NCI-H146 treated with DMSO at 0.1 percent for 48 hours (cell line): ENCODE results near the gene SFXN2.
"Not testable (repeated sequence)": the region's sequence is repeated elsewhere in the genome, so short reads cannot be mapped to it uniquely, and the experiment has no call there.

Experiments used
- DNase-seq: peaks from one replicate; lab custom pipeline; 2025; ENCODE audit not compliant: unreplicated experiment; lab: John Stamatoyannopoulos, UW

SFXN2 gene

DNA sequence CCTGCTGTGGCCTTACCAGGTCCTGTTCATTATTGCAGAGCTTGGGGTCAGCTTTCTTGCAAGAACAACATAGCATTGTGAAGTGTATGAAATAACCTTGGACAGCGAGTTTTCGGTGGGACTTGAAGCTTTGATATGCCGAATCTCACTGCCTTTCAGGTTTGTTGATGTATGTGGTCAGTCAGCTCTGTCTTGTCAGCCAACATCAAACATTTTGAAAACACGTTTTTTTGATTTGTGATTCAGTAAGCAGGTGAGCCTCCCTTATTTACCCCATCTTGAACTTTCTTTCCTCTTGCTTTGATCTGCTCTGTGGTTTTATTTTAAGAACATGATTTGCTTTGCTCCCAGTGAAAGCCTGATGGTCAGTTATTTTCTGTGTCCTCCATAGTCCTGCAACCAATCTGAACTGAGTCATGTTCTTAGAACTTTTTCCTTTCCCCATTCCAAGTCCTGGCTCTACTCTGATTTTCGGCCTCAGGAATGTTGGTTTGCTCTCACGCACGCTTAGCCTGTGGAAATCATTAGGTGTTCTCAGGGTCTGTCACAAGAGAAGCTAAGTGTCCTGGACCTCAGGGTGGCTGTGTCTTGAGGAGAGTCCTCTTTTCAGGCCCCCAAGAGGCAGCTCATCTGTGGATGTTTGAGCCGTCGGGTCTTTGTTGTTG, 38.0 kb downstream of the SFXN2 start:
- DNase-seq = no peak

DNA sequence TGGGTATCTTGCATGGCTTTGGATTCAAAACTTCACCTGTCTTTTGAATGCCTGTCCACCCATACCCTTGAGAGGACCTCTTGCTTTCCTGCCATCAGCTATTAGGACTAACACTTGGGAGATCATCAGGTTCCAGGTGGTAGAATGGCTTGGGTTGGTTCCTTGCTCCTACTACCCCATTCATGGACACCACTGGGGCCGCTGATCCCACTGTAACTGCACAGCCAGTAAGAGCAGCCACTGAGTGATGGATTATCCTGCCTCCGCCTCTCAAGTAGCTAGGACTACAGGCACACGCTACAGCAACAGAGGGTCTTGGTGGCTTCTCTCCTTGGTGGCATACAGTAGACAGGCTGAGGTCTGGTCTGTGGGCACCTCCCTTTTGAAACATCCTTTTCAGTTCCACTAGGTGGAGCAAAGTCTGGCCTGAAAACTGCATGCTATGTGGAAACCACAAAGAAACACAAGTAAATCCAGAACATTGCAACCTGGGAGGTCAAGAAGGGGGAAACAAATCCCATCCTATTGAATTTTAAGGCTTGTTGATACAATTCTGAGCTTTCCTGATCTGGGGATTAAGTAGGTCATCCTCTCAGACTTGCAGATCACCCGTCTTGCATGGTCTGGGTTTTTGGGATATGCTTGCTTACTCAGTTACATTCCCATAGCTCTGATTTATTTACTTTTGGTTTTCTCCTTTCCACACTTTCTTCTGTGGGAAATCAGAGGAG, 38.7 kb downstream of the SFXN2 start:
- DNase-seq = no peak

DNA sequence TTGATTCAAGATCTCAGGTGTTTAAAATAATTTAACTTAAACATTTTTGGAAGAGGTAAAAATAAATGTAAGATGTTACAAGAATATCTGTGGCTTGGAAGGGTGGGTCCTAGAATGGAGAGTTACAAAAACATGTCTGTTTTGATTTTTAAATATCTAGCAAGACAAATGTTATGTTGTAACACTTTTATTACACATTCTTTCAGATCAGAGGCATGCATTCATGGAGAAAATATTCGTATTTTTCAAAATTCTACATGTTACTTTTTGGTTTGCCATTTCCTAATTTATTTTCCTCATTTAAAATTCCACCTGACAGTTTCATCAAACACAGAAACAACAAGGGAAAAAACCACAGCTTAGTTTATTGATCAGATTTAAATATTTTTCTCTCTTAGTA, 39.3 kb downstream of the SFXN2 start:
- DNase-seq = no peak

DNA sequence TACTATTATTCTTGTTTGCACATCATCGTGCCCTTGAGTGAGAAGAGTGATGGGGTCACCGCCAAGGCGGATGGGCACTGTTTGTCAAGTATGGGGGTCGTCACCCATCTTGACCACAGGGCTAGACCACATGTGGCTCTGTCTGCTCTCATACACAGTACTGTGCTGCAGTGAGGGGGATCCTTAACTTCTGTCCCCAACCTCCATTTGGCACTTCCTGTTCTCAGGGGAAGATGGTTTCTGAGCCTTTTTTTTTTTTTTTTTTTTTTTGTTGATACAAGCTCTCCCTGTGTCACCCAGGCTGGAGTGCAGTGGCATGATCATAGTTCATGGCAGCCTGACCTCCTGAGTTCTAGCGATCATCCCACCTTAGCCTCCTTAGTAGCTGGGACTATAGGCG, 42.9 kb downstream of the SFXN2 start:
- DNase-seq = no peak

DNA sequence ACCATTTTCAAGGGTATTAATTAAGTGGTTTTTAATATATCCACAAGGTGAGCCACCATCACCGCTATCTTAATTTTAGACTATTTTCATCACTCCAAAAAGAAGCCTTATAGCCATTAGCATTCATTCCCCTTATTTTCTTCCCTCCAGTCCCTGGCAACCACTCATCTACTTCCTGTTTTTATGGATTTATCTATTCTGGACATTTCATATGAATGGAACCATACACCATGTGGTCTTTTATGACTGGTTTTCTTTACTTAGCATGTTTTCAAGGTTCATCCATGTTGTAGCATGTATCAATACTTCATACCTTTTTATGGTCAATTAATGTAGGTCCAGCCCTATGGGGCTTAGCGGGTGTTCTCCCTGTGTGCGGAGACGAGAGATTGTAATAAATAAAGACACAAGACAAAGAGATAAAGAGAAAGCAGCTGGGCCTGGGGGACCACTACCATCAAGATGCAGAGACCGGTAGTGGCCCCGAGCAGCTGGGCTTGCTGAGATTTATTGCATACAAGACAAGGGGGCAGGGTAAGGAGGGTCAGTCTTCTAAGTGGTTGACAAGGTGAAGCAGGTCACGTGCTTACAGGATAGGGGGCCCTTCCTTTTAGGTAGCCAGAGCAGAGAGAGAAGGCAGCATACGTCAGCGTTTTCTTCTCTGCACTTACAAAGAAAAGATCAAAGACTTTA, 44.0 kb downstream of the SFXN2 start:
- DNase-seq = no peak

DNA sequence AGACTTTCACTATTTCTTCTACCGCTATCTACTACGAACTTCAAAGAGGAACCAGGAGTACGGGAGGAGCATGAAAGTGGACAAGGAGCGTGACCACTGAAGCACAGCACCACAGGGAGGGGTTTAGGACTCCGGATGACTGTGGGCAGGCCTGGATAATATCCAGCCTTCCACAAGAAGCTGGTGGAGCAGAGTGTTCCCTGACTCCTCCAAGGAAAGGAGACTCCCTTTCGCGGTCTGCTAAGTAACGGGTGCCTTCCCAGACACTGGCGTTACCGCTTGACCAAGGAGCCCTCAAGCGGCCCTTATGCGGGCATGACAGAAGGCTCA, 44.5 kb downstream of the SFXN2 start:
- DNase-seq = not testable (repeated sequence)

DNA sequence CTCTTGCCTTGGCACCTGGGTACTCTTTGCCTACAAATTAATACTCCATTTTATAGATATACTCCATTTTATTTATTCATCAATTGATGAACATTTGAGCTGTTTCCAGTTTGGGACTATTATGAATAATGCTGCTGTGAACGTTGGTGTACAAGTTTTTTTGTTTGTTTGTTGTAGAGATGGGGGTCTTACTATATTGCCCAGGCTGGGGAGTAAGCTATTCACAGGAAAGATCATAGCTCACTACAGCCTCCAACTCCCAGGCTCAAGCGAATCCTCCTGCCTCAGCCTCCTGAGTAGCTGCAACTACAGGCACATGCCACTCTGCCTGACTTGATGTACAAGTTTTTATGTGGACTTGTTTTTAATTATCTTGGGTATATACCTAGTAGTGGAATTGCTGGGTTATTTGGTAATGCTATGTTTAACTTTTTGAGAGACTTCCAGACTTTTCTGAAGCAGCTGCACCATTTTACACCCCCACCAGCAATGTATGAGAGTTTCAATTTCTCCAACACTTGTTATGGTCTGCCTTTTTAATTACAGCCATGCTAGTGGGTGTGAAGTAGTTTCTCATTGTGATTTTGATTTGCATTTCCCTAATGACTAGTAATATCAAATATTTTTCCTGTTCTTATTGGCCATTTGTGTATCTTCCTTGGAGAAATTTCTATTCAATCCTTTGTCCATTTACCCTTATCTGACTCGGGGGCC, 45.2 kb downstream of the SFXN2 start:
- DNase-seq = no peak

DNA sequence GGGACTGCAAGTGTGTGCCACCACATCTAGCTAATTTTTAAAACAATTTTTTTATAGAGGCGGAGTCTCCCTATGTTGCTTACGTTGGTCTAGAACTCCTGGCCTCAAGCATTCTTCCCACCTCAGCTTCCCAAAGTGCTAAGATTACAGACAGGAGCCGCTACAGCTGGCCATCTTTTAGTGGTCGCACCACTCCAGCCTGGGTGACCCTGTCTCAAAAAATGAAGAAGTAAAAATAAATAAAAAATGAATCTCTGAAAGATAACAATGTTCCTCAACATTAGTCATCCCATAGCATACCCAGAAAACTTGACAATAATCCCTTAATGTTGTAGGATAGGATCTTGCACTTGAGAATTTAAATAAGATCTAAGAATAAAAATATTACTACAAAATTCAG, 47.5 kb downstream of the SFXN2 start:
- no peak for DNase-seq

DNA sequence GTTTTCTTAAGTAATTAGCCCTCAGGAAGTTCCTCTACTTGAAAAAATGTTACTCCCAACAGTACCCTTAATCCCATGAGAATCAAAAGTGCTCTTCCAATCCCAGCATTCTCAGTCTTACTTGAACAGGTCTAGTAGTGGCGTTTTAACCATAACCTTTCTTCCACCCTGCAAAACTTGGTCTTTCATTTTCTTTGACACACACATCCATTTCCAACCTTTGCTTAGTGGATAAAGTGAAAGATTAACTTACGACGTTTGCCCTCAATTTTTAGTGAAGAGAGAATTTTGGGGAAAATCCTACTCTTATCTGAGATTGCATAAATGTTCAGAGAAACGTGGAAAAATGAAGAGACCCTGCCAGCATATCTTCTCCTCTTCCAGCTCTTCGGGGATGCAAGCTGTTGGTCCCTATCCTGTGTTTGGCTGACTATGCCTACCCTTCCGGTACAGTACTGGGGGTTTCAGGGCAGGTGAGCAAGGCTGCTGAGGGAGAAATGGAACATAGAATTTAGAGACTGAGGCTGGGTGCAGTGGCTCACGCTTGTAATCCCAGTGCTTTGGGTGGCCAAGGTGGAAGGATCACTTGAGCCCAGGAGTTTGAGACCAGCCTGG, 48.1 kb downstream of the SFXN2 start:
- DNase-seq = no peak

DNA sequence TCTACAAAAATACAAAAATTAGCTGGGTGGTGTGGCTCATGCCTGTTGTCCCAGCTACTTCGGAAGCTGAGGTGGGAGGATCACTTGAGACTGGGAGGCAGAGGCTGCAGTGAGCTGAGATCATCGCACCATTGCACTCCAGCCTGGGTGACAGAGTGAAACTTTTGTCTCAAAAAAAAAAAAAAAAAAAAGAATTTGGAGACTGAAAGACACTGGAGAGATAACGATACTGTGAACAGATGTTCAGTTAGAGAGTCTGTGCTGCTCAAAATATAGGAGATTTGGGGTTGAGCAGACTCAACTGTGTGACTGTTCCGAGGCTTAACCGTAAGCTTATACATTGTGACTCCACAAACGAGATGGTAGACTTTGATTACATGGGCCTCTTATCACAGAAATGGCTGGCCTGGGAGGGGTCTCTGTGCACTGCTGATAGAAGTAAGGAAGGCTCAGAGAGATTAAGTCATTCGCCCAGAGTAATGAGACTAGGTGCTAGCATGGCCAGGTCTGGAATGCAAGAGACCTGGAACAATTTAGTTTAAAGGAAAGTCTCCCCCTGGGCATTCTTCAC, 48.7 kb downstream of the SFXN2 start:
- no peak for DNase-seq

DNA sequence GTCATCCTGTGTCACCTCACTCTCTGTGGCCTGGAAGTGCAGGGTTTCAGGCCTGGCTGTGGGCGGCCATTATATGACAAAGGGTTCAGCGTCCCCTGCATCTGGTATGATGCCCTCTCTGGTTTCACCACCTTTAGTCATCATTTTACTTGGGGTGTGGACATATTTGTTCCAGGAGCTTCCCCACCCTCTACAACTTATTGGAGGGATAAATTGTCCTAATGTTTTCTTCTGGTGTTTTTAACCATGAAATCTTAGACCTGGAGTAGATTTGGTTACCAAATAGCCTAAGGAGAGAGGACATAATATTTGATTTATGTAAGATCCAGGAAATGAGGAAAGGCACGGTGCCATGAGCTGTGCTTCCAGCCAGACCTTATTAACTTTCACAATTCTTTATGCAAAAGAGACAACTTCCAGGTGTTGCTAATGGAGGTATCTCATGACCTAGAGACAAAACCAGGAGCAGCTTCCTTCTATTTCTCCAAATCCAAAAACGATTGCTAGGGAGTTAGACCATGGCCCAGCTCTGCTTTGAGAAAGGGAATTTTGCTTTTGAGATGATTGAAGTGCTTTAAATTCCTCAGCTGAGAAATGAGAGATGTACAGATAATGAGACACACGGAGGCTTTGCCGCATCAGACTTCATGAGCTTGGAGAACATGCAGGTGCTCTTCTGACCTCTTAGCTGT, 50.2 kb downstream of the SFXN2 start:
- DNase-seq = no peak

DNA sequence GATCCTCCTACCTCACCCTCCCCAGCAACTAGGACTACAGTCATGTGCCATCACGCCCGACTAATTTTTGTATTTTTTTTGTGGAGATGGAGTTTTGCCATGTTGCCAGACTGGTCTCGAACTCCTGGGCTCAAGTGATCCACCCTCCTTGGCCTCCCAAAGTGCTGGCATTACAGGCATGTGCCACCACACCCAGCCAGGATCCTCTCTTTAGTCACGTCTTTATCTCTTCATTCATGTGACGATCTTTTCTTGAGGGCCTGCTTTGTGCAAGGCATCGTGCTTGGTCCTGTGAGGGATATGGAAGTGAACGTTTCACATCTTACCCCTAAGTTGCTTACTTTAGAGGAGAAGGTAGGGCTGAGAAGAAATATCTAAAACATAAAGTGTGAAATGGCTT, 50.9 kb downstream of the SFXN2 start:
- DNase-seq = no peak

DNA sequence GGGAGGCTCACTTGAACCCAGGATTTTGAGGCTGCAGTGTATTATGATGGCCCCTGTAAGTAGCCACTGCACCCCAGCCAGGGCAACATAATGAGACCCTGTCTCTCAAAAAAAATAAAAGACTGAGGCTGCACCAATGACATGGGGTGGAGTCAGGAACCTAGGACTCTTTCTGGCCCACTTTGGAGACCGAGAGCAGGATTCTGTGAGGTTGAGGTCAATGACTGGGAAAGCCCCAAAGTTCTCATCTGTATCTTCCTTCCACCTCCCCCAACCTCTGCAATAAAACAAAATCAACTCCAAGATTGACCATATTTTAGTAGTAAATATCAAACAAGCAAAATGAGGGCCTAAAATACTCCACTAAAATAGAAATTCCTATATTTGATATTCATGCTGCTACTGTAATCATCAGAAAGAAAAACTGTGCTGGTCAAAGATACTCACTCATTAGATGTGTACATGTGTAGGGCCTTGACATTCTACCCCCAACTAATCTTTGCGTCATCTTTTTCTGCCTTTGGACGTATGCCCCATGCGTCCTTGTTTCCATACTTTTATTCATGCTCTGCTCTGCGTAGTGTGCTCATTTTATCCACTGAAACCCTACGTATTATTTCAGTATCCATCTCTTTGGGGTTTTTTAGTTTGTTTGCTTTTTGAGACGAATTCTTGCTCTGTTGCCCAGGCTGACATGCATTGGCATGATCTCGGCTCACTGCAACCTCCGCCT, 53.2 kb downstream of the SFXN2 start:
- no peak for DNase-seq

DNA sequence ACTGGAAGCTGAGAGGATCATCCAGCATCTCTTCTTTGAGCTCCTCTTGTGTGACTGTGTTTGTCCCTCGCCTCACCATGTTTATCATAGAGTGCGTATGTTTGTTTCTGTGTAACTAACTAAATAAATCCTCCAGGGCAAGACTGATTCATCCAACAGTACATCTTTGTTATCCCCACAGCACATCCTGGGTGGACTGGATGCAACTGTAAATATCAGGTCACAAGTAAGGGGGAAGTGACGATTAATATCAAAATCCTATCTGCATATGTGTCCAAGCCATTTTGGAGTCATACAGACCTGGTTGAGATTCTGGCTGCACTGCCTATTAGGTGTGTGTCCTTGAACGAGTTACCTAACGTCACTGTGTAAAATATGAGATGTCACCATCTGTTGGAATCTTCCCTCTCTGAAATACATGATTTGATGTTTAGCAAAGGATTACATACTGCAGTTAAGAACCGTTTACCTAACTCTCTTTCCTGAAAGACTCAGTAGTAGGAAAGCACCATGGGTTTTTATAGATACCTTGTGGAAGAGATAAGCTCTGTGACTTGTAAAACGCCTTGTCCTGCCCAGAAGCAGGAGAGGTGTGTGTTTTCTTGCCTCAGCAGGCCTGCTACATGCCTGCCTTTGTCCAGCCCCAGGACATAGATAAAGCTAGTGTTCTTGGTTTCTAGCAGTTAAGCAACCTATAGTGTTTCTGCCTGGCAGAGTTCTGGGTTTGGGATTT, 55.1 kb downstream of the SFXN2 start:
- no peak for DNase-seq

DNA sequence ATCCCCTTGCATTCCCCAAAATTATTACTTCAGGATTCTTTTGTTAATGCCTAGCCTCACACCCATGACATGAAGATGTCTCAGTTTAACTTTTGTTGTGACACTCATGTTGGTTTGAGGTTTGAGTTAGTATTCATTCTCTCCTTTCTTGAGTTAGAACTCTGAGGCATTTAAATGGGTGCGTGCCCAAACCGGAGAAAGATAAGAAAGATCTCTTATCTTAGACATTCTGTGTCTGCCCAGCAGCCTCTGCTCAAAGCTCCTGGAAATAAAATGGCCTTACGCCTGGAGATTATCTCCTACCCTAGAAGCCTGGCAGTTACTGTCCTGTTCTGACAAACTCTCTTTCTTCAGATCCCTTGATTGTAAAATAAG, 55.7 kb downstream of the SFXN2 start:
- DNase-seq = no peak

DNA sequence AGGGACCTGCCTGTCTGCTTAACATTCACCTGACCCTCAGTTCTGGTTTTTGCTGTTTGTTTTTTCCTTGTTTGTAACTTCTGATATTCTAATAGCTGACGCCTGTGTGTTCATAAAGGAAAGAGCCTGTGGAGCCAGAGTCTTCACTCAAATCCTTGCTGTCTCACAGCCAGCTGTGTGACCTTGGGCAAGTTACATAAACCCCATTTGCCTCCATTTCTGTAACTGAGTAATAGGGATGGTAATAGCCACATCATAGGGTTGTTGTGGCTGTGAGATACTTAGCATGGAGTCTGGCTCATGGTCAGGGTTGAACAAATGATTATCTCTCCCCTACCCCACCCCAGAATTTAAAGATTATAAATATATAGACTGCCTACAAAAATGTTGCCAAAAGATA, 56.4 kb downstream of the SFXN2 start:
- no peak for DNase-seq

DNA sequence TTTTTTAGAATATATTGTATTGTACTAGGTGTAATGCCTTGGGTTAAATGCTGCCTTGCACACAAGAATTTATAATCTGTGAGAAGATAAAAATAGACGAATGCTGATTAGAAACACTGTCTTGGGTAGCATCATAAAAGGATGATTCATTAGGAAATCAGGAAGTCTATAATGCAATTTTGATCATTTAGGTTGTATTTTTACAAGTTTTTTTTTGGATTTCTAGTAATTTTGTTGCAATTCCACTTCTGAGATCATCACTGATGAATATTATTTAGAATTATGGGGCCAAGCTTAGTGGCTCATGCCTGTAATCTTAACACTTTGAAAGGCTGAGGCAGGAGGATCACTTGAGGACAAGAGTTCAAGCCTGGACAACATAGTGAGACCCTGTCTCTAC, 58.9 kb downstream of the SFXN2 start:
- no peak for DNase-seq

DNA sequence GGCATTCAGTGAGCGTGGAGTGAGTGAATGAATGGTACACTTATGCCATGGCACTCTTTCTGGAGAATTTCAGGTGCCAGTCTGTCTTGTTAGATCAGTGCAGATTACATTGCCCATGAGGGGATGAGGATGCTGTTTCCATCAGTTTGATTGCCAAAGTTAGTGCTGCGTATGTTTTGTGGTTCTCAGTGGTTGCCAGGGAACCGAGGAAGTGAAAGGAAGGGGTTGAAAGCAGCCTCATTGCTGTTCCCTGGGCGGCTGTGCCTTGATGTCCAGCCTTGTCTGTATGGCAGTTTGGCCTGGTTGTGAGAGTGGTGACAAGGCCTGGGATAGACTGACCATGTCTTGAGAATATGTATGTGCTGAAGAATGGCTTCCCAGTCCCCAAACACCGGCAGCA, 59.5 kb downstream of the SFXN2 start:
- DNase-seq = no peak
